ENCODE results near the gene RUNX1.
"Not testable (repeated sequence)": the region's sequence is repeated elsewhere in the genome, so short reads cannot be mapped to it uniquely, and the experiment has no call there.

RUNX1 gene

DNA sequence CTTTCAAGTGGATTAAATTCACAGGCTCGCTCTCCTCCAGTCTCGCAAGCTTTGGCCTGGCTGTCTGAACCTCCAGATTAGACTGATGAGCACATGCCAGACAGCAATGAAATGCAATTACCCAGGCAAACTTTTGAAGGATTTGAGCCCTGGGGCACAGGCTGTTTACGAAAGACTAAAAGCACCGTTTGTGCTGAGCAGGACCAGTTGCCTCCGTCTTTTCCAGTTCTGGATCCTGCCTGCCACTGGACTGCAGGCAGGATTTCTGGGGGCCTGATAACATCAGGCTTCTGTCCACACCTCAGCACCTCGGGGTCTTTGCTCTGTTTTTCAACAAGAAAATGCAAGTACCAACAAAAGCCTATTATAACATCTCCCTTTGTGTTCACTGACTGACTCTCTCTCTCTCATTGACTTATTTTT is 234.6 kb downstream of the RUNX1 start:
- DNase-seq: no peak

GRCh38 chr21:34813266-34813894 is 235.7 kb downstream of the RUNX1 start:
- no peak for DNase-seq

DNA sequence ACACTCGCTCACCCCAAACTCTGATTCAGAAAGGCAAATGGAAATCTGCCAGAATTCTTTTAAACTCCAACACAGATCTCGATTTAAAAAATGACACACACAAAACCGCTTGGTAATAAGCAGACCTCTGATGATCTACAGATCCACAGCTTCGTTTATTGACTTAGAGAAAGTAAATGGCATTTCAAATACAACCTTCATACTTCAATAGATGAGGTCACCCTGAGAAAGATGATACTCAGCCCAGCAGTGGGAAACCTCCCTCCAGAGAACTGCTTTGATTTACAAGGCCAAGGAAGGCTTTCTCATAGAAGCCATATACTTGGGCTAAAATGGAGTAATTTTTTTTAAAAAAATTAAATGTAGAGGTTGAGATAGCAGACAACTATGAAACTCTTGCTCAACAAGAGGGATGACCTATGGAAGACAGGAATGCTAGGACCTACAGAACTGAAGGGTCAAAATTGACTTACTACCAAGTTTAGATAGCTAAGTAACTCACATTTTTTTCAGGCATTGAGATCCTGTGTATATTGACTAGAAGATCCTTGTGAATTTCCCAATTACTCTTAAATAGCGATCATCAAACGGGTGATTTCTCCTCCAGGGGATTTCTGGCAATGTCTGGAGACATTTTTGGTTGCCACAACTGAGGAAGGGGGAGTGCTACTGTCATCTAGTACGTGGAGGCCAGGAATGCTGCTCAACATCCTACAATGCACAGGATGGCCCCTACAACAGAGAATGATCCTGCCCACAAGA is 236.4 kb downstream of the RUNX1 start:
- DNase-seq: no peak

GRCh38 chr21:34811368-34811767 is 237.7 kb downstream of the RUNX1 start:
- DNase-seq: no peak

- DNase-seq: no peak
Measured at GRCh38 chr21:34810786-34811185, 238.3 kb downstream of the RUNX1 start.

- DNase-seq: no peak
Measured at GRCh38 chr21:34809822-34810221, 239.3 kb downstream of the RUNX1 start.

- DNase-seq: no peak
Measured at GRCh38 chr21:34808569-34809204, 240.4 kb downstream of the RUNX1 start.

- DNase-seq: no peak
Measured at GRCh38 chr21:34807881-34808568, 241.1 kb downstream of the RUNX1 start.

GRCh38 chr21:34807146-34807880 is 241.8 kb downstream of the RUNX1 start:
- no peak for DNase-seq

GRCh38 chr21:34806423-34806822 is 242.7 kb downstream of the RUNX1 start:
- DNase-seq: no peak

- DNase-seq: no peak
Measured at GRCh38 chr21:34805157-34805556, 243.9 kb downstream of the RUNX1 start.

DNA sequence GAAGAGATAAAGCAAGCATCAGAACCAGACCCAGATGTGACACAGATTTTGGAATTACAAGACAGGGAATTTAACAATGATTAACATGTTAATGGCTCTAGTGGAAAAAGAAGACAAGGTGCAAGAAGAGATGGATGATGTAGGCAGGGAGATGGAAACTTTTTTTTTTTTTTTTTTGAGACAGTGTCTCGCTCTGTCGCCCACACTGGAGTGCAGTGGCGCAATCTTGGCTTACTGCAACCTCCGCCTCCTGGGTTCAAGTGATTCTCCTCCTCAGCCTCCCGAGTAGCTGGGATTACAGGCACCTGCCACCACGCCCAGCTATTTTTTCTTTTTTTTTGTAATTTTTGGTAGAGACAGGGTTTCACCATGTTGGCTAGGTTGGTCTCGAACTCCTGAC is 244.5 kb downstream of the RUNX1 start:
- not testable (repeated sequence) for DNase-seq

DNA sequence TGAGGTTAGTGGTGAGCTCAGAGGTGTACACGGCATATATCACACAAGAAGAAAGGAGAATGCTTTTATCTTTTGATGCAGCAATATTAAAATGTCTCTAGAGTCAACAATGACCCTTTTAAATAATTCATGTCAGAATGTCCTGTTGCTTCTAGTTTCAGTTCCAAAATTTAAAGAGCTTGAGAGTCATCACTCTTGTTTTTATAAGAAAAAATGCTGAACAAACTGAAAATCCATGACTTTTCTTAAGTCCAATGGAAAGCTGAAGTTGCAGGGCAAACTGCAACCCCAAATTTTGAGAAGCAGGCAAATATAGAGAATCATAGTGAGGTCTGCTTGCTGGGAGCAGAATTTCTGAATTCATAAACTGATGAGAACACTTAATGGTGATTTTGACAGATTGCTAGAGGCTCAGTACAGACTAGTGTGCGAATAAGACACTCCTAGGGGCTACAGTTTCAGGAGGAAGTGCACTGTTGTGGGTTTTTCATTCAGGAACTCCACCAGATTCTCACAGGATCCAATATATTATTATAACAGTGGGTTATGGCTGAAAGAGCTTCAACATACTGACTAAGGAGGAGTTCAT is 245.2 kb downstream of the RUNX1 start:
- no peak for DNase-seq

GRCh38 chr21:34802180-34802899 is 246.8 kb downstream of the RUNX1 start:
- no peak for DNase-seq

- DNase-seq: no peak
Measured at GRCh38 chr21:34801519-34802132, 247.5 kb downstream of the RUNX1 start.

DNA sequence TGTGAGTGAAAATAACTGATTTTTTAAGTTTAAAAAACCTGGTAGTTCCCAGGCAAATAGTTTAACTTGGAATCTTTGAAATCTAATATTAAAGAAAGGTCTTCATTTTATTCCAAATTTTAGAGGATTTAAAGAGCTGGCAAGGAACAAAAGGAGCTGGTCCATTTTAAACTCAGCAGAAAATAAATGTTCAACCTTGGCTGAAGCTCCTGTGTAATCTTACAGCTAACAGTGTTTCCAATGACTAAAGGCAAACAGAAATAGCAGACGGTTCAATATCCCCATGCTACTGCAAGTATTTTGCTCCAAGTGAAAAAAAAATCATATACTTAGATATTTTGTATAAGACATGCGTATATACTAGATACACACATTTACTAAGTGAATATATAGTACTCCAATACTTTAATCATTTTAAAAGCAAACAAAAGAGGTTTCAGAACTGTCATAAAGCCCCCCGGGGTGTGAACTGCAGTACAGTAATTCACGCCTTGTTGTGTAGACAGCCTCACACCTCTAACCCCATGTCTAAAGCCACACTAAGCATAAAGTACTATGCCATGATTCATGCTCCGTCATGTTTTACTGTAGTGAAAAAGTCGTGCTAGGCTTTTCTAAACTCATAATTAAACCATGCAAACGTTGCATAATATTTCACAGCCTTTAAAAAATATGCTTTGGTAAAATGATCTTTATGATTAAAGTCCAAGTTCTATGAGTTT is 248.1 kb downstream of the RUNX1 start:
- DNase-seq: no peak

GRCh38 chr21:34799092-34799491 is 250.0 kb downstream of the RUNX1 start:
- DNase-seq: no peak

DNA sequence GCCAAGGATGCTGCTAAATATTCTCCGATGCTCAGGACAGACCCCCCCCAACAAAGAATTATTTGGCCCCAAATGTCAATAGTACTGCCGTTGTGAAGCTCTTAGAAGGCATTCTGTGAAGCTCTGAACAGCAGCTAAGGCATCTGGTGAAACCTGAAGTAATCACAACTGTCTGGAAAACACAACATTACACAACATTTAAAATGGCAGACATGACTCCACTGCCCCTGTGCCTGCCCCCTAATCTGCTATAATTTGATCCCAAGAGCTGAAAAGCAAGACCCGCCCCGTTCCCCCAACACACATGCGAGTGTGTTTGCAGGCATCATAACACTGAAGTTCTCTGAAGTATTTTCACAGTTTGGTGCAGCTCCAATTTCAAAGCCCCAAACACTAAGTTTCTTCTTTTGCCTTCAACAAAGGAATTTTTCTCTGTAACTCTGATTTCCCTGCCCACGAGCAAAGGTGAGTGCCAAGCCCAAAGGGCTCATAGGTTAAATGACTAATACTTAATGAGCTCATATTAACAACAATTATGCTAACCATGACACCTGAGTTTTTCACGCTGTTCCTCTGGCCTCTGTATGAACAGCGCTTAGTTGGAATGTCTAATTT is 251.1 kb downstream of the RUNX1 start:
- DNase-seq: no peak

DNA sequence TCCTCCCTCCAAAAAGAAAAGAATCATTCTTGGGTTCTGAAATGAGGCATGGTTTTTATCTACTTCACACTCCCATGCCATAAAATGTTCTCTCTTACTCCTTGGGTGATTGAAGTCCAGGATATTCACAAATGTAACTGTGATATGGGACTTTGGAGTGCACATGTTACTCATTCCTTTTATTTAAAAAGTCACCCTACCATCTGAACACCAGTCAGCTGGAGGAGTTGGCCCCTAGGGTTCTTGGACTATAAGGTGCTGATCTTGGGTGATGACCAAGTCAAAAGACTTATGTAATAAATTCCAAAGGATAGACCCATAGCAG is 251.9 kb downstream of the RUNX1 start:
- no peak for DNase-seq

GRCh38 chr21:34796518-34797200 is 252.4 kb downstream of the RUNX1 start:
- DNase-seq: peak; percentile 15
